Measurements from ENCODE around the gene TRIM9.
A peak's percentile ranks its signal among the peaks of the same experiment; 100 is the strongest.

TRIM9 gene

GRCh38 chr14:50929506-50929905 is 165.4 kb downstream of the TRIM9 start:
- no peak for DNase-seq

GRCh38 chr14:50928002-50928635 is 166.8 kb downstream of the TRIM9 start:
- peak in 1 of 2 donors; percentile 58 for DNase-seq

- peak in 1 of 2 donors; percentile 33 for DNase-seq
Measured at GRCh38 chr14:50926851-50927386, 168.0 kb downstream of the TRIM9 start.
